HG03520 (cell line): ENCODE results near the gene ATG4A.

Experiments
- ATAC-seq: cut with Tn5 transposase; IDR thresholded peaks from one replicate; pipeline ENCODE4 v1.9.1; 2021; ENCODE audit warnings: mild to moderate bottlenecking, moderate library complexity; ENCODE audit not compliant: unreplicated experiment

Gene ATG4A, protein sequence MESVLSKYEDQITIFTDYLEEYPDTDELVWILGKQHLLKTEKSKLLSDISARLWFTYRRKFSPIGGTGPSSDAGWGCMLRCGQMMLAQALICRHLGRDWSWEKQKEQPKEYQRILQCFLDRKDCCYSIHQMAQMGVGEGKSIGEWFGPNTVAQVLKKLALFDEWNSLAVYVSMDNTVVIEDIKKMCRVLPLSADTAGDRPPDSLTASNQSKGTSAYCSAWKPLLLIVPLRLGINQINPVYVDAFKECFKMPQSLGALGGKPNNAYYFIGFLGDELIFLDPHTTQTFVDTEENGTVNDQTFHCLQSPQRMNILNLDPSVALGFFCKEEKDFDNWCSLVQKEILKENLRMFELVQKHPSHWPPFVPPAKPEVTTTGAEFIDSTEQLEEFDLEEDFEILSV

DNA sequence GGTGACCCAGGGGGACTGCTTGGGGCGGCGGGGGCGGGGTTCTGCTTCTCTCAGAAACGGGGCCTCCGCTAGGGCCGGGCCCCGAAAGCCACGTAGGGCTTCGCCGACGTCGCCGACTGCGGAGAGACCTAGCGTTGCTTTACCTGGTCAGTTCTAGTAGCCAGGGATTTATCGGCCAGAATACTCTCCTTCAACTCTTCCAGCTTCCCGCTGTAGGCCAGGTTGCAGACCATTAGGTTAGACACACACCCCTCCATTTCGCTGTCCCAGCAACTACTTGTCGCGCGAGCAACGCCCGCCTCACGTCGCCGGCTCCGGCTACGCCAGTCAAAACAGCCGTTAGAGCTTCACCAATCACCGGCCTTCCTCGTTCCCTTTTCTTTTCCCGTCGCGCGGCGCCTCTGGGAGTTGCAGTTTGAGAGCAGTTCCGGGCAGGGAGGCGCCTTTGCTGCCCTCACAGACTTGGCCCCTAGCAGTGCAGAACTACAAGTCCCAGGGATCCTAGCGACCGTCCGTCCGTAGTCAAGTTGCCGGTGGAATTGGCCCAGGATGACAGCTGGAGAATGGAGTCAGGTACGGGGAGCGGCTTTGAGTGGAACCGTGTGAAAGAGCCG lies at the start of gene ATG4A, which contains the start of gene PSMD10:
ATG4A (plus strand) TSS at position 515 of the 614 bp plus-strand sequence; CDS start at position 564, 49 bp downstream.
PSMD10 (minus strand) TSS at position 279 of the 614 bp plus-strand sequence; CDS start at position 257, 22 bp downstream.
- ATAC-seq, result peak; percentile 95

DNA sequence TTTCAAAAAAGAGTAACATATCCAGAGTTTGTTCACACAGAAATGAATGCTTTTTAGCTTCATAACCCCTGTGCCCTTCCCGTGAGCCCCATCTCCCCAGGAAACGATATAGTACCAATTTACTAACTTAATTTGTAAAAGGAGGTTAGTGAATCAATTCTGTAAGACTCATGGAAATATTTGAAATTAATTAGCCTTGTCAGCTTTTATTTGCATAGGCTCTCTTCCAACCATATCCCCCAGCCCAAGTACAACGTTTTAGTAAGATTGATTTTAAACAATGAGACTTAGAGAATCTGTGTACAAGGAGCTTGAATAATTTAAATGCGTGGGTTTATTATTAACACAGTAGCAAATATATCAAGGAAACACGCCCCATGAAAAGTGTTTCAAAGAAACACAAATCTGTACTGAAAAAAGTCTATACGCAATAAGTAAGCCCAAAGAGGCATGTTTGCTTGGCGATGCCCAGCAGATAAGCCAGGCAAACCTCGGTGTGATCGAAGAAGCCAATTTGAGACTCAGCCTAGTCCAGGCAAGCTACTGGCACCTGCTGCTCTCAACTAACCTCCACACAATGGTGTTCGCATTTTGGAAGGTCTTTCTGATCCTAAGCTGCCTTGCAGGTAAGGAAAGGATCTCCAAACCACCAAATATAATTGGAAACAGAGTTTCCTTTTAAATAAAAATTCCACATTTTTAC lies 46.9 kb upstream of the ATG4A start, which contains the start of gene VSIG1:
VSIG1 (plus strand) TSS at position 512 of the 703 bp plus-strand sequence; CDS start at position 578, 66 bp downstream.
- no peak for ATAC-seq

DNA sequence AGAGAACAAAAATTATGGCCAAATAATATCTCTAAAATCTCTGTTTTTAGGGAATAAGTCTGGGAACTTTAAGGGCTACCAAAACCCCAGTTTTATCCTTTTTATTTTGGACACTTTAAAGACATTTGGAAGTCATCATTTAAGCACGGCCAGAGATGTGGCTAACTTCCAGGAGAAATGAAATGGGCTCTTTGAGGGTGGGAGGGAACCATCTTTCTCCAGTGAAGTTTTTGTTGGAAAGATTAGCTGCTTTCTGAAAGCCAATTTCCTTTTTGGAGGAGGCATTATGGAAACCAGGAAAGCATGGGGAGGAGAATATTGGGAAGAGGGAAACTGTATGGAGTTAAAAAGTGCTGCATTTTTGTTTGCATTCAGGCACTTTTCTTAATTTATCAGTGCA lies 41.9 kb upstream of the ATG4A start:
- no peak for ATAC-seq

DNA sequence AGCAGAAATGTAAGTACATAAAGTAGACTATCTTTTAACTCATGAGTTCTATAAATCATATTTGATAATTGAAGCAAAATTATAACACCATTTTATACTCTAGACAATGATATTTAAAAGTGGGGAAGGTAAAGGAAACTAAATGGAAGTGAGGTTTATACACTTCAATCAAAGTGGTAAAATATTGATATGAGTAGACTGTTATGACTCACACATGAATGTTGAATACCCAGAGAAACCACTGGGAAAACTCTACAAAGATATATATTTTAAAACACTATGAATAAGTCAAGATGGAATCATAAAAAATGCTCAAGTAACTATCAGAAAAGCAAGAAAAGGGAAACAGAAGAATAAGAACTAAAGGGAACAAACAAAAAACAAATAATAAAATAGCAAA lies 38.4 kb upstream of the ATG4A start:
- ATAC-seq, result no peak

DNA sequence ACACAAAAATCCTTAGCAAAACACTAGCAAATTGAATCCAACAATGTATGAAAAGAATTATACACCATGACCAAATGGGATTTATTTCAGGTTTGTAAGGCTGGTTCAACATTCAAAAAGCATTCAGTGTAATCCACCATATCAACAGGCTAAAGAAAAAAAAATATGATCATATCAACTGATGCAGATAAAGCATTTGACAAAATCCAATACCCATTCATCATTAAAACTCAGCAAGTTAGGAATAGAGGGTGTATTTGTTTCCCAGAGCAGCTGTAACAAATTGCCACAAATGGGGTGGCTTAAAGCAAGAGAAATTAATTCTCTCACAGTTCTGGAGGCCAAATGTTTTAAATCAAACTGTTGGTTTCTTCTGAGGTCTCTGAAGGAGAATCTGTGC lies 36.0 kb upstream of the ATG4A start:
- no peak for ATAC-seq

DNA sequence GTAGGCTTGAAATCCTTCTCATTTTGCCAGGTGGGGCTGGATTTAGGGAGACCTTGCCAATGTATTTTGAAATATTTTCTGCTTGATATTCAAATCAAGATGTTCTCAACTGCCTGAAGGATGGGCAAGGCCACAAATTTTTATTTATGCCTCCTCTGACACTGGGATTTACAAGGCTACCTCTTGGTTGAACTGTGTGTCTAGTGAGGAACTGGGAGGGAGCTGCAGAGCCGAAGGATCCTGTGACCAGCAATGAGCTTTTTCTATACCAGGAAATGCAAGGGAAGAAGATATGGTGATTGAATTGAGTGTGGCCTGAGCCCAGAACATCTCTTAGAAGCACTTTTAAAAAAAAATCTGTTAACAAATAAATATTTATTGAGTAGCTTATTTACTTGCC lies 31.8 kb upstream of the ATG4A start:
- no peak for ATAC-seq

DNA sequence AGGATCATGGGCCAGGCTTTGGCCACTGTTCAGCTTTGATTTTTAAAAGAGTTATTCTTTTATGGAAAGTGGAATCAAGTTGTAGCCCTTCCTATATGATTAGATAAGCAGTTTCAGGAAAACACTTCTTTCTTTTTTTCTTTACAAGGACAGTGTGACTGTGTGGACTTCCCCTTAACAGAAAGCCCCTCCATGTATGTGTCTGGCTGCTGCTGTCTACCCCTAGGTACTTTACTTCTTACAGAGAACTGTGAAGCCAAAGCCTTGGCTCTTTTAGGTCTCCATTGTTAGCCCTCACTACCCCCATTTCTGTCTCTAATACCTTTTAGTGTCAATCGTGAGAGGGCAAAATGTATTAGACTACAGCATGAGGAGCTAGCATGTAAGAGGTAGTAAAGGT lies 27.6 kb upstream of the ATG4A start:
- peak; percentile 26 for ATAC-seq

DNA sequence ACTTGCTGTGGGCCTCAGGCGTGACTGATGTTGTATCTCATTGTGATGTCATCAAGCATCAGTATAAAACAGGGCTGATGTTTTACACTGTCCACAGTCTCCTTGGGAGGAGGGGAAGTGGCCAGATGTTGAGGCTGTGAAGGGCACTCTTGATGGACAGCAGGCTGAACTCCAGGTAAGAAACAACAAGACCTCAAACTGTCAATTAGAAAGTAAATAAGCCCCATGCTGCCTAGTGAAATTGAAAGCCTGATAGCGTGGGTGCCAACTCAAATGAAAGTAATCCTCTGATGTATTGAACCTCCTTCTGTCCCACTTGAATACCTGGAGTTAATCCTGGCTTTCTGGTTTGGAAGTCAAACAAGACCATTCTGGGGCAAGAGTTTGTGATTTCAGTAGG lies 27.0 kb upstream of the ATG4A start:
- peak; percentile 59 for ATAC-seq

DNA sequence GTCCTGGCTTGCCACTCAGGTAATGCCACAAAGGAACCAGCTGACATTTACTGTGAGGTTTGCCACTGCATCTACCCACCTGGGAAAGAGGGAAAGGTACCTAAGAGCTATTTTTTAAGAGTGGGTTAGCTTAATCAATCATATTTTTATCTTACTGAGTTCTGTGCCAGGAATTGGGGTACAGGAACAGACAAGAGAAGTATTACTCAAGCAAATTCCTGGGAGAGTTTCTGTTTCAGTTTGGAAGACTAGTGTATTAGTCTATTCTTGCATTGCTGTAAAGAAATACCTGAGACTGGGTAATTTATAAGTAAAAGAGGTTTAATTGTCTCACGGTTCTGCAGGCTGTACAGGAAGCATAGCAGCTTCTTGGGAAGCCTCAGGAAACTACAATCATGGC lies 23.5 kb upstream of the ATG4A start:
- no peak for ATAC-seq

DNA sequence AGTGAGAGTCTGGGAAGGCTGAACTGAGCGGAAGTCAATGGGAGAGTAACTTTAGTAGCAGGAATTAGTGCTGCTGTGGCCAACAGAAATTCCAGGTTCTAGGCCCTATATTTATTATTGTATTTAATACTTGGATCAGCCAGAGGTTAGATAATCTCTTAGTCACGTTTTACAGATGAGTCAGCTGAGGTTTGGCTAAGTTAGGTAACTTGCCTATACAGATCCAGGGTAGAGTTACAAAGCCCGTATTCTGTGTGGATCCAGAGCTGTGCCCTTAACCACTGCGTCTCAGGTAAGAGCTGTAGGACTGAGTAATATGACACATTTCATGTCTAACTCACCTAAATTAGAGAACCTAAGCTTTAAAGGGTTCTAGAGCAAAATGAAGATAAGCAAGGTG lies 20.7 kb upstream of the ATG4A start:
- no peak for ATAC-seq

DNA sequence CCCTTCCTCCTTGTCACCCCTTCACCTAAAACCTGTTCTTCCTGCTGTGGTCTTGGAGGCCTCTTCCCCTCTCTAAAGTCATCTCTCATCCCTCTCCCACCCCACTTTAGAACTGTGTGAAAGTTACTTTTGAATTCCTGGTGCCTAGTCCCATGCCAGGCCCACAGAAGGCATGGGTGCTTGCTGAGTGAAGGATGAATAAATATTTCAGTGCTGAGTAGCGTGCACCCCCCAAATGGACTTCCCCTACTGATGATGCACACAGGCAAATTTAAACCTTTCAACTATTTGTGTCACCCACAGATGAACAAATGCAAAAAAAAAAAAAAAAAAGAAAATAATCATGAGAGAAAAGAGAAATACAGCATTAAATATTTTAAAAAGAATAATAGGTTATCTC lies 20.0 kb upstream of the ATG4A start:
- no peak for ATAC-seq

DNA sequence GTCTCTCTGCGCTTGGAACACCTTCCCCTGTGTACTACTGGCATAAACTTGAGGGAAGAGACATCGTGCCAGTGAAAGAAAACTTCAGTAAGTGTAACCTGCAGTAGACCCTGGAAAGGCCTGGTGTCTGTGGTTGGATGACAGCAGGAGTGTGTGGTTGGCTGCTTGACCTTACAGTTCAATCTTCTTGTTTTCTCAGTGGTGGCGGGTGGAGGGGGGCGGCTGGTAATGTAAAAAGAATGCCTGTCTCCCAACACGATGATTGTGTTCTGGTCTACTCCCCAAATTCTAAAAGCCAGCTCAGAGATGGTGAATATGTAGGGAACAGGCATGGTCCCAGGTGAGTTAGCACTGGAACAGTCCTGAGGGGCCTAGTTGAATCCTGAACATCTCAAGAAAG lies 18.8 kb upstream of the ATG4A start:
- ATAC-seq, result no peak

DNA sequence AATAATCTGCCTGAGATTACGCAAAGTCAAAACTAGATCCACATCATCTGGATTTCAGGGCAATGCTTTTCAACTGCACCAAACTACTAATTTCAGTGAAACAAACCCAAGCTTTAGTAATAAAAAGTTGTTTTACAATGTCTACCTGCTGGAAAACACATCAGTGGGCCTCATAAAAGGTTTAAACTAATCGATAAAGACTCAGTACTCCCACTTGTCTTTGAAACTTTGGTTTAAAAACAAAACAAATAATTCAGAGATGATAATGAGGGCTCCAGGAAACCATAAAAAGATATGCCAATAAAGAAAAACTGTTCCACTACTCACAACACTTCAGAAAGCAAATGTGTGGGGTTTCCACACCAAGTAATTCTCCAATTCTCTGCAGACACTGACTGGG lies 10.5 kb upstream of the ATG4A start:
- no peak for ATAC-seq

DNA sequence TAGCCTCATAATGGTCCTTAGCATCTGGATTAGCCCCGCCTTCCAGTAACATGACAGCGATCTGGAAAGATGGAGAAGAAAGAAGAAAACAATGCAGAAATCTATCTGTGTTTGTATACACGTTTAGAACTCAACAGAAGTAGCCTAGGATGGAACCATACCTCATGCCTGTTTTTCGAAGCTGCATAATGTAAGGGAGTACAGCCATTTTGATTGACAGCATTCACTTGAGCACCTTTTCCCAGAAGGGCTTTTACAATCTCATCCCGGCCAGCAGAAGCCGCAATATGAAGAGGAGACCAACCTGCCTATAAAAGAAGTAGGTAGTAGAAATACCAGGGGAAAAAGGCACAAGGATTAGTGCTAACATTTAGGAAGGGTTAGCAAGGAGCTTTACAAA lies 3.8 kb upstream of the ATG4A start:
- no peak for ATAC-seq

DNA sequence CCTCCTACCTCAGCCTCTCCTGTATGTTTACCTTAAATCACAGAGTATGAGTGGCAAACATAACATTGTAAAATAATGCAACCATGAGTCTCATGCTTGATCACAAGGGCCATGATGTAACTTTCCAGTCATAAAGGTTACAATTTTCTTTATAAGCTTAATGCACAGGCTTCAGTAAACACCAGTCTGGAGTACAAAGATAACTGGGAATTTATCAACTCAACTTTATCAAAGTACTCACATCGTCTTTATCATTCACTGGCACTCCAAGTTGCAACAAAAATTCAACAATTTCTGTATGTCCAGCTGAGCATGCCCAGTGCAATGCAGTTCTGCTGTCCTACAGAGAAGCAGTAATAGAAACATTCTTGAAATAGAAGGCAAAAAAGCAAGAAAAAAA lies 3.1 kb upstream of the ATG4A start:
- no peak for ATAC-seq

DNA sequence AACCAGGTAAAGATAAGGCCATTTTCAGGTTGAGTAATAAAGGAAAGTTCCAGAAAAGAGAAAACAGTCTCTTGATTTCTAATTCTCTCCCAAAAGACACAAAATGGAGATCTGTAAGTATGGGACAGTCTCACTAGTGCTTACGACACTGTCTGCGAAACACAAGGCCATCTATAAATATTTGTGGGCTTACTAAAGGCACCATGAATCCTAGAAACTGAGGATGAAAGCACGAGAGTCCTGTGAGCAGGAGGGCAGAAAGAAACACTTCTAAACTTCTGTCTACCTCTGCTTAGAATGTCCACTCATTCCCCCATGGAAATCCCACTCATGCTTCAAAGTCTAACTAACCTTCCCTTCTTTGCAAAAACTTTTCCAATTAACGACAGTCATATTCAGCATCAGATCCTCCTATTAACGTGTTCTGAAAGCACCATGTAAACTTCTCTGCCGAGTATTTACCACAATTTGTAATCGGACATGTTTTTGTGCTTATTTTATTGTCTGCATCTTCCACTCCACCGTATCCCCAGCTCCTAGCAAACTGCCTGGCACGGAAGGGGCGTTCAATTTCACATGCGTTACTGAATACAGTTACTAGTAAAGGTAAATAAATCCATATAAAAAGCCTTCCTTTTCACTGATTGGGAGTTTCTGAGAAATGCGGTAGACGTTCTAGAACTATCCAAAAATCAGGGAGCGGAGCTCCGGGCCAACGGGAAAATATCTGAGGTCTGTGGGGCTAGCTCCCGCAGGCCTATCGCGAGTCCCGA lies 901 bp upstream of the ATG4A start:
- no peak for ATAC-seq

DNA sequence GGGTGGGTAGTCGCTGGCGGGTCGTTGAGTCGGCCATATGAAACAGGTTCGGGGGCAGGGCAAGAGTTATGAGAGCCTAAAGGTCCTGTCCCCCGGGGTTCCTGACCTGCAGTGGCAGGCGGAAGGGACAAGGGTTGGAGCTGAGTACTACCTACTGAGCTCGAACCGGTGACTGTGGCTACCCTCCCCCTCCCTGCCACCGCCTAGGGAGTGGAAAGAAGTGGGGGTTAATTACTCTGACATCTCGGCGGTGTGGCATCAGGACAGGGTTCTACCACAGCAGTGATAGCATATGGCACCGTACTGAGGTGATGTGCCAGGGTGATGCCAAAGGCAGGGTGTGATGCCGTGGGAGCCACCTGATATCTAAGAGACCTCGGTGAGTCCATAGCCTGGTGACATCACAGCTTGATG lies 307 bp downstream of the ATG4A start:
- ATAC-seq, result peak; percentile 30

DNA sequence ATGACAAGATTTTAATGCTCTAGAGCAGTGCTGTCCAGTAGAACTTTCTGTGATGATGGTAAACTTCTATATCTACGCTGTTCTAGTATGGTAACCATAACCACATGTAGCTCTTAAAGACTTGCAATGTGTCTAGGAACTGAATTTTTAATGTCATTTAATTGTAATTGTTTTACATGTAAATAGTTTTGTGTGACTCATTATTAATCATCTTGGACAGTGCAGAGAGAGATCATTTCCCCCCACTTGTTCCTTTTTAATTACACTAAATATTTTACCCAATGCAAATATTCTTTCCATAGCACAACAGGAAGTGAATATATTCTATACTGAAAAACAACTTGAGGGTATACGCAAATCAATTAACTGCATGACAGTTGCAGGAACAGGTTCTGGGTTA lies 5.8 kb downstream of the ATG4A start:
- ATAC-seq, result no peak

DNA sequence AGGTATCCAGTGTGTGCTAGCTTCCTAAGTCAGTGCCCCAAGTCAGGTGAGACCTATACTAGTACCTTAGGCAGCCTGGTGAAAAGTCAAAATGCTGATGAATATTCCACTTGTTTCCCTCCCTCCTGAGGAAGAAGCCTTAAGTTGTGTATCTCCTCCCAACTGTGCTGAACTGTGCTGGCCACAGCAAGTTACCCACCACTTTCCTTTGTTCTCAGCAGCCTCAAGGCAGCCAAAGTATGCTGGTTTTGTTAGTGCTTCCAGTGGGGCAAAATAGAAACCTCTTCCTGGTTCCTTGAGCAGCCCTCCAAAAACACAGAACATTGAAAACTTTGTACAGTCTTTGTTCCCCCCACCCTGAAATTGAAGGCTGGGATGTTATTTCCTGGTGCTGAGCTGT lies 13.9 kb downstream of the ATG4A start:
- ATAC-seq, result no peak

DNA sequence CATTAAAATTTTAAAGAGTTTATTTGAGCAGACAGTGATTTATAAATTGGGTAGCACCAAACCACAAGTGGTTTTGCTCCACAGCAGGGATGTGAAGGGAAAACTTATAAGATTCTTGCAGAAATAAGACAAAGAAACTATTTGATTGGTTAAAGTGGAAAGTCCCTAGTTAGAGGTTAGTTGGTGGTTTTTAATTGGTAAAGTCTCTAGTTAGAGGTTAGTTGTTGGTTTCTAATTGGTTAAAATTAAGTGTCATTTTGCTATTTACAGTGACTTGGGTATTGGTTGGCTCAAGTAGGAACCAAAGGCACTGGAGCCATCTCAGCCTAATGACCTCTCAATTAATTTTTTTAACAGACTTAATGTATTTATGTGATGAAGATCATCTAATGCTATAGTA lies 23.0 kb downstream of the ATG4A start:
- ATAC-seq, result no peak

DNA sequence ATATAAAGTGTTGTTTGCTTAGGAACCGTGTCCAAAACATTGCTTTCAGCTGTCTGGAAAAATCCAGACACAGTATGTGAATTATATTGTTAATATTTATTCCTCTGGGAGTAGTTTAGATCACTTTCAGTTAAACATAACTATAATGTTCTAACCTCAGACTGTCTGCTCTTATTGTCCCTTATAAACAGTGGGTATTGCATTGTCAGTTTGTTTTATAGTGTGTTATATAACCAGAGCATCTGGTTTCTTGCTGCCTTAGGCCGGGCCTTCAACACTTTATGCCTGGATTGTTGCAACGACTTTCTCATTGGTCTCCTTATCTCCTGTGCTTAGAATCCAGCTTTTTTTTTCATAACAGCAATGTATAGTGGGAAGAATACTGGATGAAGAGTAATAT lies 26.4 kb downstream of the ATG4A start:
- ATAC-seq, result no peak
